Mesenchymal stem cell (in vitro differentiated cells and primary cell): ENCODE data around the gene TBC1D21.

Experiments
- DNase-seq: peaks from one replicate; pipeline ENCODE4 v3.0.0-alpha.2; 2013
- H2AFZ ChIP-seq: one replicate; pipeline ENCODE4 v1.6.1; 2013; ENCODE audit warnings: low read depth, mild to moderate bottlenecking, control low read depth, inconsistent platforms, low read length, moderate library complexity
- H2AK5ac ChIP-seq: 2 replicates; pipeline ENCODE4 v1.6.1; 2013; ENCODE audit warnings: low read length, moderate library complexity, mild to moderate bottlenecking, inconsistent platforms; ENCODE audit not compliant: severe bottlenecking
- H2BK120ac ChIP-seq: one replicate; pipeline ENCODE4 v1.6.1; 2013; ENCODE audit warnings: low read depth, mild to moderate bottlenecking, inconsistent platforms, low read length, moderate library complexity
- H2BK12ac ChIP-seq, 2 experiments: one replicate each; pipeline ENCODE4 v1.6.1; 2013; ENCODE audit warnings: inconsistent platforms in 2 of 2, low read length in 2 of 2, mild to moderate bottlenecking in 2 of 2, moderate library complexity in 2 of 2, control low read depth in 1 of 2
- H2BK15ac ChIP-seq: one replicate; pipeline ENCODE4 v1.6.1; 2013; ENCODE audit warnings: mild to moderate bottlenecking, low read depth, inconsistent platforms; ENCODE audit not compliant: poor library complexity, severe bottlenecking
- H2BK5ac ChIP-seq: 2 replicates; pipeline ENCODE4 v1.6.1; 2013; ENCODE audit warnings: low read depth, mild to moderate bottlenecking, low read length, control low read depth, inconsistent platforms; ENCODE audit not compliant: poor library complexity, severe bottlenecking
- H3K14ac ChIP-seq, 2 experiments: one replicate each; pipeline ENCODE4 v1.6.1; 2013; ENCODE audit warnings: inconsistent platforms in 2 of 2, low read length in 2 of 2, control low read depth in 1 of 2, mild to moderate bottlenecking in 1 of 2, moderate library complexity in 1 of 2
- H3K18ac ChIP-seq, 2 experiments: one replicate each; pipeline ENCODE4 v1.6.1; 2013; ENCODE audit warnings: inconsistent platforms in 2 of 2, low read length in 2 of 2, control low read depth in 1 of 2, low read depth in 1 of 2, mild to moderate bottlenecking in 1 of 2
- H3K23ac ChIP-seq, 2 experiments: one replicate each; pipeline ENCODE4 v1.6.1; 2013; ENCODE audit warnings: inconsistent platforms in 2 of 2, low read length in 2 of 2, mild to moderate bottlenecking in 2 of 2, moderate library complexity in 2 of 2, control low read depth in 1 of 2
- H3K27ac ChIP-seq: 2 replicates; pipeline ENCODE4 v1.5.1; 2013; ENCODE audit warnings: mild to moderate bottlenecking, moderate library complexity, low read length, control low read depth, inconsistent platforms; ENCODE audit not compliant: poor library complexity, severe bottlenecking
- H3K27me3 ChIP-seq, 2 experiments: 2 replicates each; pipeline versions ENCODE4 v1.6.1 to v1.7.0; 2013; ENCODE audit warnings: low read length in 2 of 2, mild to moderate bottlenecking in 2 of 2, moderate library complexity in 2 of 2, control low read depth in 1 of 2, inconsistent platforms in 1 of 2; ENCODE audit not compliant: control insufficient read depth in 1 of 2, insufficient read depth in 1 of 2
- H3K36me3 ChIP-seq, 2 experiments: 2 replicates each; pipeline versions ENCODE4 v1.6.1 to v1.7.0; 2013; ENCODE audit warnings: low read length in 2 of 2, control low read depth in 1 of 2, inconsistent platforms in 1 of 2, low read depth in 1 of 2, mild to moderate bottlenecking in 1 of 2; ENCODE audit not compliant: insufficient read depth in 2 of 2, control insufficient read depth in 1 of 2
- H3K4ac ChIP-seq, 2 experiments: one replicate each; pipeline ENCODE4 v1.6.1; 2013; ENCODE audit warnings: inconsistent platforms in 2 of 2, low read length in 2 of 2, mild to moderate bottlenecking in 2 of 2, moderate library complexity in 2 of 2, control low read depth in 1 of 2, low read depth in 1 of 2
- H3K4me1 ChIP-seq: 2 replicates; pipeline ENCODE4 v1.6.1; 2013; ENCODE audit warnings: low read depth, low read length, control low read depth; ENCODE audit not compliant: control insufficient read depth, insufficient read depth
- H3K4me2 ChIP-seq: 2 replicates; pipeline ENCODE4 v1.6.1; 2013; ENCODE audit warnings: low read length, mild to moderate bottlenecking, inconsistent platforms; ENCODE audit not compliant: poor library complexity, severe bottlenecking
- H3K4me3 ChIP-seq, 2 experiments: 2 replicates each; pipeline versions ENCODE4 v1.5.1 to v1.7.0; 2013; ENCODE audit warnings: low read length in 2 of 2, mild to moderate bottlenecking in 2 of 2, control low read depth in 1 of 2, low read depth in 1 of 2; ENCODE audit not compliant: insufficient read depth in 1 of 2
- H3K79me1 ChIP-seq: replicated peaks from 2 replicates; pipeline ENCODE4 v1.6.1; 2013; ENCODE audit warnings: mild to moderate bottlenecking, control low read depth, low read length, inconsistent platforms; ENCODE audit not compliant: poor library complexity, severe bottlenecking
- H3K9ac ChIP-seq: 2 replicates; pipeline ENCODE4 v1.7.0; 2013; ENCODE audit warnings: mild to moderate bottlenecking, low read length, moderate library complexity
- H3K9me3 ChIP-seq: 2 replicates; pipeline ENCODE4 v1.7.0; 2013; ENCODE audit warnings: mild to moderate bottlenecking, low read length; ENCODE audit not compliant: control insufficient read depth
- H4K8ac ChIP-seq: one replicate; pipeline ENCODE4 v1.6.1; 2013; ENCODE audit warnings: inconsistent platforms, mild to moderate bottlenecking, low read length, moderate library complexity
- H4K91ac ChIP-seq: one replicate; pipeline ENCODE4 v1.6.1; 2013; ENCODE audit warnings: mild to moderate bottlenecking, low read length, inconsistent platforms
- WGBS: methylation state at CpG from one replicate; pipeline ENCODE4 v1.1.7; 2013; ENCODE audit warnings: mixed read lengths; 5-methylcytosine and 5-hydroxymethylcytosine counted together

TBC1D21 gene

DNA sequence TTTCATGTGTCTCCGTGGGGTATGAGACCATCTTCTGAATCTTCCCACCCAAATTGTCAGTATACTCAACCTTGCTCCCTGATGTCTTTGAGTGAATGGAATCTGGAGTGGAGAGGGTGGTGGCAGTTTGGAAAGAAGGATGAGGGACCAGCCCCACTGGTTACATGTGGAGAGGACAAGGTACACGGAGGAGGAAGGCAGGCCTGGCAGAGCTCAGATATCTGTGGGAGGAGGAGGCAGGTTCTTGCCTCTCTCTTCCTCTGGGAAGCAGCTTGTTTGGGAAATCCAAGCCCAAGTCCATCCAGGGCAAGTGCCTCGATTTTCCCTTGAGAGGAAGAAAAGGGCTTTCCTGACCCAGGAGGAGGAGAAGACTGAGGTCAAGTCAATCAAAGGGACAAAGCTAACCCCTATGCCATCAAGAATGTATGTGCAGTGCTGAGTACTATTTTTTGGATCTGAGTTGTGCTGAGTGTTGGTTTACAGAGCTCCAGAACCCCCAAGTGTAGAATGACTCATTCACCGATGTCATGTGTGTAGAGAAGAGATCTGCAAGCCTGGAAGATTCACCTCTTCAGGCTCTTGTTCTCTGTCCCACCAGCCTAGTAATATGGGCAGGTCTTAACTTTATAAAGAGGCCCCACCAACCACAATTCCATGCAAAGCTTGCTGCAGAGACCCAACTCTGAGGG is 33.1 kb downstream of the TBC1D21 start:
- H2AFZ ChIP-seq, result no peak overlapping the region
- no peaks in the 10 kb centered on the region for H3K27me3 ChIP-seq
- 69% methylated on average over 3 of the region's 4 CpGs for WGBS
- no peak overlapping the region for H3K4ac ChIP-seq
- no peak overlapping the region for H2BK12ac ChIP-seq
- H3K27ac ChIP-seq, result no peak overlapping the region
- peaks cover 7 to 18% of the 10 kb centered on the region in 2 experiments for H3K36me3 ChIP-seq
- peak; percentile 57 for DNase-seq
- H2BK5ac ChIP-seq, result no peak overlapping the region
- no peak overlapping the region for H3K14ac ChIP-seq
- H3K23ac ChIP-seq, result no peak overlapping the region
- no peak overlapping the region for H4K91ac ChIP-seq
- no peaks in the 10 kb centered on the region for H3K9me3 ChIP-seq
- no peak overlapping the region for H4K8ac ChIP-seq
- H2BK15ac ChIP-seq, result no peak overlapping the region
- H3K79me1 ChIP-seq, result no peaks in the 10 kb centered on the region
- H3K4me1 ChIP-seq, result peaks cover 2% of the 10 kb centered on the region
- no peak overlapping the region for H3K9ac ChIP-seq
- H3K4me2 ChIP-seq, result no peak overlapping the region
- no peak overlapping the region for H3K18ac ChIP-seq
- no peak overlapping the region for H3K4me3 ChIP-seq
- H2AK5ac ChIP-seq, result no peak overlapping the region
- H2BK120ac ChIP-seq, result no peak overlapping the region

DNA sequence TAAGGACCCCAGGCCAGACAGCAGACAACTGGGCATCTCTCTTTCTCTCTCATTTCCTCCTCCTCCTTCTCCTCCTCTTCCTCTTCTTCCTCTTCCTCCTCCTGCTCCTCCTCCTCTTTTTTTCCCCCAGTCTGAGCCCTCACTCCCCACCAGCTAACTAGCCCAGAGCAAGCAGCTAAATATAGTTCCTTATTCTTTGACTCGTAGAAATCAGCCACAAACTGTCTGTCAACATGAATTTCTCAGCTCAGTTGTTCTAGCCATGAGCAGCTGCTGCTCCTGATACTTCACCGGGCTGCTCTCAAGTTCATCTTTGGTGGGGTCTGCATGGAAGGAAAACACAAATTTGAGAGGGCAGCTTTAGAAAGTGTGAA is 33.7 kb downstream of the TBC1D21 start:
- H3K79me1 ChIP-seq, result no peaks in the 10 kb centered on the region
- H3K14ac ChIP-seq, result no peak overlapping the region
- no peak overlapping the region for H2AK5ac ChIP-seq
- no peak overlapping the region for H2BK120ac ChIP-seq
- H2BK5ac ChIP-seq, result no peak overlapping the region
- H3K27ac ChIP-seq, result no peak overlapping the region
- H3K9me3 ChIP-seq, result no peaks in the 10 kb centered on the region
- H3K18ac ChIP-seq, result no peak overlapping the region
- WGBS, result 92% methylated on average over 2 of the region's 2 CpGs
- H3K9ac ChIP-seq, result no peak overlapping the region
- no peak overlapping the region for H4K91ac ChIP-seq
- no peak overlapping the region for H4K8ac ChIP-seq
- H3K4me3 ChIP-seq, result no peak overlapping the region
- no peak overlapping the region for H3K4me2 ChIP-seq
- DNase-seq, result no peak
- peaks cover 11 to 21% of the 10 kb centered on the region in 2 experiments for H3K36me3 ChIP-seq
- H3K27me3 ChIP-seq, result no peaks in the 10 kb centered on the region
- no peak overlapping the region for H3K23ac ChIP-seq
- H2BK12ac ChIP-seq, result no peak overlapping the region
- H2BK15ac ChIP-seq, result no peak overlapping the region
- peaks cover 2% of the 10 kb centered on the region for H3K4me1 ChIP-seq
- no peak overlapping the region for H2AFZ ChIP-seq
- H3K4ac ChIP-seq, result no peak overlapping the region

DNA sequence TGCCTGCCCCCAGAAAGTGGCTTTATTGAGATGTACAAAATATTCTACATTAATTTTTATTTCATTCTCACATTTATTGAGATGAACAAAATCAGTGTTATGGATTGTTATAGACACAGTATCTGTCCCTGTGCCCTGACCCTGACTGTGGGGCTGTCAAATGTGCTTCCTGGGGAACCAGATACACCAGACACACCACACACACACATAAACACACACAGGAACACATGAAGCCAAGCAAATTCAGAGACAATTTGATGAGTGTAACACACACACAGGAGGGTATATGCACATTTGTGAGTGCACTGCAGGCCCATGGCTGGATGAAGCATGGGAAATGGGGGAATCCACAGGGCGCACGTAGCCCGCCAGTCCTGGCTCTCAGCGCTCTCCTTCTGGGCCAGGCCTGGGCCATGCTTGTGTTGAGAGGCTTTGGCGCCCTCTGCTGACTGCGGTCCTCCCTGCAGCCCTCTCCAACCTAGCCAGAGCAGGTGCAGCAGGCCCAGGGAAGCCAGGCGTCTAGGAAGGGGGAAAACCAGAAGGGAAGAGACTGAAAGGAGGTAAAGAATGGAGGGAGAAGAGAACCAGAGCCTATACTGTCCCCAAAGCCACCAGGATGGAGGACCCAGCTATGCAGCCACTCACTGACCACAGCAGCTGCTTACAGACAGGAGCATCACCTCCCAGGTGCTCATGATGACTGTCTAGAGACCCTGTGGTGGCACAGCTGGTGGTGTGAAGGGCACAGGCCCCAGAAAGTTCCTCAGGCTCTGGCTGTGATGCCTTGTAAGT is 34.9 kb downstream of the TBC1D21 start:
- peak; percentile 72 for DNase-seq
- Histone ChIP-seq H3K79me1 (no peaks in the 10 kb centered on the region), H2BK120ac (no peak overlapping the region), H3K36me3 (peaks cover 11 to 21% of the 10 kb centered on the region in 2 experiments), H3K18ac (no peak overlapping the region), H4K8ac (no peak overlapping the region), H2BK5ac (no peak overlapping the region), H3K27me3 (no peaks in the 10 kb centered on the region), H3K14ac (no peak overlapping the region), H3K4me2 (no peak overlapping the region), H3K9me3 (no peaks in the 10 kb centered on the region), H3K4ac (no peak overlapping the region), H2AFZ (no peak overlapping the region), H2AK5ac (no peak overlapping the region), H2BK12ac (no peak overlapping the region), H2BK15ac (no peak overlapping the region), H3K4me1 (no peaks in the 10 kb centered on the region), H3K9ac (no peak overlapping the region), H3K4me3 (no peak overlapping the region), H3K23ac (no peak overlapping the region), H4K91ac (no peak overlapping the region), H3K27ac (no peak overlapping the region)
- 8% methylated on average over 6 of the region's 7 CpGs for WGBS

DNA sequence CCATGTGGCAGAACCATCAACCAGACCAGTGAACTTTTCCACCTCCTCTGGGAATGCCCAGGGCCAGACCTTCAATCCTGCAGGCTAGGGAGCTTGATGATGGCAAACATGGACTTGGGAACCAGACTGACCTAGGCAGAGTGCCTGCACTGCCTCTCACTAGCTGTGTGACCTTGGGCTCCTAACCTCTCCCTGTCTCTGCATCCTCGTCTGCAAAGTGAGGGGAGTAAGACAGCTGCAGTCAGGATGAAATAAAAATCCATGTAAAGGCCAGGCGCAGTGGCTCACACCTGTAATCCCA is 35.4 kb downstream of the TBC1D21 start:
- no peaks in the 10 kb centered on the region for H3K9me3 ChIP-seq
- H2BK12ac ChIP-seq, result no peak overlapping the region
- DNase-seq, result no peak
- WGBS, result 98% methylated on average over 2 of the region's 2 CpGs
- H3K18ac ChIP-seq, result no peak overlapping the region
- no peak overlapping the region for H2BK120ac ChIP-seq
- no peak overlapping the region for H4K91ac ChIP-seq
- H2BK5ac ChIP-seq, result no peak overlapping the region
- H2AFZ ChIP-seq, result no peak overlapping the region
- H3K23ac ChIP-seq, result no peak overlapping the region
- no peak overlapping the region for H3K27ac ChIP-seq
- H3K4me3 ChIP-seq, result no peak overlapping the region
- no peak overlapping the region for H2BK15ac ChIP-seq
- no peak overlapping the region for H4K8ac ChIP-seq
- no peak overlapping the region for H3K4ac ChIP-seq
- H2AK5ac ChIP-seq, result no peak overlapping the region
- H3K79me1 ChIP-seq, result no peaks in the 10 kb centered on the region
- no peak overlapping the region for H3K14ac ChIP-seq
- no peak overlapping the region for H3K4me2 ChIP-seq
- no peaks in the 10 kb centered on the region for H3K4me1 ChIP-seq
- peaks cover 11 to 21% of the 10 kb centered on the region in 2 experiments for H3K36me3 ChIP-seq
- no peaks in the 10 kb centered on the region for H3K27me3 ChIP-seq
- no peak overlapping the region for H3K9ac ChIP-seq
